HG02884 (cell line): Measurements from ENCODE around the gene CASK.

Experiments used
- ATAC-seq: cut with Tn5 transposase; IDR thresholded peaks from one replicate; pipeline ENCODE4 v1.9.1; 2021; ENCODE audit warnings: mild to moderate bottlenecking, moderate library complexity; ENCODE audit not compliant: unreplicated experiment

CASK gene

DNA sequence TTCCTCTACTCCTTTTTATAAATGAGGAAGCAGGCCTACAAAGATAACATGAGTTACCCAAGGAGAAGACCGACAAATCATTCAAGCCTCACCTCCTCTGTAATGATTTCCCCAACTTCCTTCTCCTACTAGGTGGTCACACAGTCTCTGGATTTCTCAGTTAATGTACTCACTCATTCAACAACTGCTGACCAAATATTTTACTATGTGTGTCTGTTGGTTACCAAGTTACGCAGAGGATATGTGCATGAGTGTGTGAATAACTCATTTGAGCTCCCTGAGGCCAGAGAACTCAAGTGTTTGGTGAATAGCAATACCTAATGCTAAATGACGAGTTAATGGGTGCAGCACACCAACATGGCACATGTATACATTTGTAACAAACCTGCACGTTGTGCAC, 10.4 kb downstream of the CASK start:
- ATAC-seq = no peak

DNA sequence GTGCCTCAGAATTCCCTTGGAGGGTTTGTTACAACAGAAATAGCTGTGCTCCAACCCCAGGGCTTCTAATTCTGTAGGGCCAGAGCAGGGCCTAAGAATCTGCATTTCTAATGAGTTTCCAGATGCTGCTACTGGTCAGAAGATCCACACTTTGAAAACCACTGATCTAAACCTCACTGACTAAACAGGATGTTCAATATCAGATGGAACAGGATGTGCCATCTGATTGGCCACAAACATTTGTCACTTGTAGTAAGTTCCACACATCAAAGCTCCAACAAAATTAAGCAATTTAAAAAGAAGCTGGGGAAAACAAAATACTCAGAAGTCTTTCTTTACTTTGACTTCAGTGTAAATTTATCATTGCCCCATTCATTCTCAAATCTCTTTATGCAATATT, 14.3 kb downstream of the CASK start:
- no peak for ATAC-seq

DNA sequence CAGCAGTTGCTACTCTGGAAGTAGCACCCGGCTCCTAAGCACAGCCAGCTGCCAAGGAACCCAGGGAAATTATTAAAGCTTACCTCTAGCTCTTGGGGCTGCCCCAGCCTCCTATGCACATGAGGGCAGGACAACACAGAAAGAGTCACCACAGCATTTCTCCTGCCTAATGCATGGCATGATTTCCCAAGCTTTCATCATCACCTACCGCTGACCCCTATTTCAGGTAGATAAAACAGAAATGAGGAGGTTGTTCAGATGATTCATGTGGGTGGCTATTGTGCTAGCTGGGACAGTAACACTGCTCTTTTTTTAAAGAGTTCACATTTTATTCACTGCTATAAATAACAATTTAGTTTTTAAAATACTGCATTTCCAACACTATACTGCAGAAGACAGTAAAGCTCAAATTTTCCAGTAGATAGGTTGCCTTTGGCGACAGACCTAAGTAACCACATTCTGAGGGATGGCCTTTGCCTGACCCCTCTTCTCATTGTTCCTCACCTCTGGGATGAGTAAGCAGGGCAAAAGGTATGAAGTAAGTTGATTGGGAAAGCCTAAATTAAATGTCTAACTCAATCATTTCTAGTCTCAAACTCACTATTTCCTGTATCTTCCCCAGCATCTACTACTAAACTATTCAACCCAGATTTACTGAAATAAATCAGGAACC, 16.7 kb downstream of the CASK start:
- ATAC-seq = no peak

DNA sequence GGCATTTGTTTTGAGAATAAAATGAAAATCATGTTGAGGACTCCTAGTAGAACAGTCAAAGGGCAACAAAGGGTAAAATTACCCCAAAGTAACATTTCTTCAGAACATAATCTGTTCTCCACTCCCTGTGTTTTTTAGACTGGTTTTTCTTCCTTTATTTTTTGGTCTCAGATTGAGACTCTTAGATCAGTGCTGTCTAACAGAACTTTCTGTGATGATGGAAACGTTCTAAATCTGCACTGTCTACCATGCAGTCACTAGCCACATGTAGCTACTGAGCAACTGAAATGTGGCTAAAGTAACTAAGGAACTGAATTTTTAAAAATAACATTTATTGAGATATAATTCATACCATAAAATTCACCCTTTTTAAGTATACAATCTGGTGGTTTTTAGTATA, 19.8 kb downstream of the CASK start:
- no peak for ATAC-seq

DNA sequence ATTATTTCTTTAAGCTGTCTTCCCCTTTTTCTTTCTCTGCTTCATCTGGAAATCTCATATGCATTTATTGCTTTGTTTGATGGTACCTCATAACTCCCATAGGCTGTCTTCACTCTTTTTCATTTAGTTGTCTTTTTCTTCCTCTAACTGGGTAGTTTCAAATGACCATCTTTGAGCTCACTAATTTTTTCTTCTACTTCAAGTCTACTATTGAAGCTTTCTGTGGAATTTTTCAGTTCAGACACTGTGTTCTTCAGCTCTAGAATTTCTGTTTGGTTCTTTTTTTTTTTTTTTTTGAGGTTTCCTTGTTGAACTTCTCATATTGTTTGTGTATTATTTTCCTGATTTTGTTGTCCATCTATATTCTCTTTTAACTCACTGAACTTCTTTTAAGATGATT, 23.0 kb downstream of the CASK start:
- ATAC-seq = no peak

DNA sequence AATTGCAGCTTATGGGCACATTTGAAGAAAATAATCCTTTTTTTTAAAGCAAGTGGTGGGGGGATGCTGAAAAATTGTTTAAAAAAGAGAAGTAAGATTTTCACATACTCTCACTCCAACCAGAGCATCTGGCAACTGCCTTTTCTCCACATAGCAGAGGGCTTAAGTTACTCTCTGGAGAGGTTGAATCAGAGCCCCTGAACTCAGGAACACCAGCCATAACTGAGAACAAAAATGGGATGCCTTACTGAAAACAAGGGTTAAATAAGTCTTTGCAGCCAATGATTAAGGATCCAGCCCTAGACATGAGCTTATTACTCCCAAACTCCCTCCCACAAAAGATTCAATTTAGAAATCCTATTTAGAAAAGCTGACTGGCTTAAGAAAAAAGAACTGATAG, 27.5 kb downstream of the CASK start:
- no peak for ATAC-seq

DNA sequence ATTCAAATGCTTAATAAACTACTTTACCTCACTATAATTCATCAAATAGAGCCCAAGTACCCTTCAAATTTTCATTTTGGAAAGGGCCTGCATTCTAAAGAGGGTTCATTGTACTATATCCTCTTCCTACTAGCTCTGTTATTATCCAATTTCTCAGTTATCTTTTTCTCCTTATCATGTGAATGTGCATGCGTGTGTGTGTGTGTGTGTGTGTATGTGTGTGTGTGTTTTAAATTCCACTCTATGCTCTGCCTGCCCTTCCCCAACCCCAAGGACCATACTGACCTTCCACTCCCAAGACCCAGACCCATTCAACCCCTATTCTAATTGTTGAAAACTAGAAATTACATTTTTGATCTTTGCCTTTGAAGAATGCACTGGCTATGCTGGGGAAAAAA, 33.3 kb downstream of the CASK start:
- no peak for ATAC-seq

DNA sequence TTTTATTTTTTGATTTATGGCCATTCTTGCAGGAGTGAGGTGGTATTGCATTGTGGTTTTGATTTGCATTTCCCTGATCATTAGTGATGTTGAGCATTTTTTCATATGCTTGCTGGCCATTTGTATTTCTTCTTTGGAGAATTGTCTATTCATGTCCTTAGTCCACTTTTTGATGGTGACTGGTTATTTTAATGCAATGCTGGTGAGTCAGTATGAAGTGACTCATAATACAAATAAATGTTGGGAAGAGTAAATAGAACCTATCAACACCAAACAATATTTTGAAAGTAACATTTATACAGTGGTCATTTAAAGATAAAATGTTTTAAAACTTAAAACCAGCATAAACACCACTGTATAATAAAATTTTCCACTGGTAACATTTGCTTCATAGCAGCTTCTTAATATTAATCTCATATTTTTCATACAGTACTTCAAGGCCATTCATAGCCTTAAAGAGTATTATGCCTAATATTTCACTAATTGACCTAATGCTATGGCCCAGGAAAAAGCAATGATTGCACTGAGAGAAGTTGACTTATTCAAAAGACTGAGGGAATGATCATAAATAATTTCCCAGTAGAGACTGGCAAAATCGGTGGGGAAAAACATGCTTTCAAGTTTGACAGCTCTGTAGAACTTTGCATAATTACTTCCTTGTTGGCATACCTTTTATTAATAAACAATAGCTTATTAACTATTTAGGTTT, 33.9 kb downstream of the CASK start:
- no peak for ATAC-seq

DNA sequence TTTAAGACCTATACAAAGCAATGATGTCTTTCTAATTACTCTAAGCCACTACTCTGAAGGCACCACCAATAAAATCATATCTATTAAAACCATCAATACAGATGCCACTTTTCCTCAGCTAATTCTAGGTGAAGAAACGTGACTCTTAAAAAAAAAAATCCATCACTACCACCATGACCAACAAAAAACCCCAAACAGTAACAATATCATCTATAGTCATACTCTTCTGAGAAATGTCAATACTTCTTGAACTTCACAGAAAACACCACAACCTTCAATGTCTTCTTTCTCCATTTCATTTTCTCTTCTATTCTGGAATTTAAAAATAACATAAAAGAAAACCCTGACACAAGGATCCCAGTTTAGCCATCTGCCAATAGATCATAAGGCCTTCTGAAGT, 35.7 kb downstream of the CASK start:
- no peak for ATAC-seq

DNA sequence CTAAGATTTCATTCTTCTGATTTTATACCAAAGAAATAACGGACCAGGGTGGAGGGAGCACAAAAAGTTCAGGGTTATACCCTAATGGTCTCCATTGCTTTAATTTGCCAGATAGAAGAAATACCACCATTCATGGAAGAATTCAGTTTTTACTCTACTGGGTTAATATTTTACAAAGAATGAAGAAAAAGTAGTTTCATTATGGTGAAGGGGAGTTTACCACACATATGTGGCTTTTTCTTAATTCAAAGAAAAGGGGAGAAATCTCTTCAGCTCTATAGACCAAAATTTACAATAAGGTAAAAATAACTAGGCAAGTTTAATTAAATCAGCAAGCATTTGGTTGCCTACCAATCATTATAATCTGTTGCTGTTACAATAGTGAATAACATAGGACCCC, 37.6 kb downstream of the CASK start:
- ATAC-seq = no peak

DNA sequence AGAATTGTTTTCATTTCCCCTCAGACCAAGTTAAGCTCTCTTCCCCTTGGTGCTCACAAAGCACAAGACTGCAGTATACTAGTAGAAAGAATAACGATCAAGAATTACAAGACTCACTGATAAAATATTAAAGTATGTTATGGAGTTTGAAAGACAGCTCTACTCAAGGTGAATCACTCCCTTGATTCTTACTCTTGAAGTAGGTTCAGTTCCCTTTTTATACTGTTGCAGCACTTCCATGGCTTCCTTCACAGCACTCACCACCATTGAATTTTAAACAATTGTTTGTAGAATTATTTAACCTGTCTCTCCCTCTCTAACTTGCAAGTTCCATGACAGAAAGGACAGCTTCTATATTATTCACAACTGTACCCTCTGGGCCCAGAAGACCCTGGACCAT, 42.2 kb downstream of the CASK start:
- ATAC-seq = no peak

DNA sequence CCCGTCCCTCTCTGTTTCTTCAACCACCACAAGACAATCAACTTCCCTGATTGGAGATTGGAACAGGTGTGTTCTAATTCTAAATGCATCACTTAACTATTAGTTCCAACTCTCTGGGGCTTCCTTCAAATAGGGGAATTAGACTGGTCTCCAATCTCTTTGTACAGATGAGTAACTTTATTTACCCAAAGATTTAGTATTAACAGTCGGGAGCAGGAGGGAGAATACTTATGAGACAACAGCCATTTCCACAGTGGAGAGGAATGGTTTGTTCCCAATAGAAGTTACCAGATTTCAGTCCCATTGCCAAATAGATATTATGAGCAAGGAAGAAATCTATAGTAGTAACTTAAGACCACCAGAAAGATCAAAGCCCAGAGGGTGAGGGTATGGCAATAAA, 46.2 kb downstream of the CASK start:
- no peak for ATAC-seq

DNA sequence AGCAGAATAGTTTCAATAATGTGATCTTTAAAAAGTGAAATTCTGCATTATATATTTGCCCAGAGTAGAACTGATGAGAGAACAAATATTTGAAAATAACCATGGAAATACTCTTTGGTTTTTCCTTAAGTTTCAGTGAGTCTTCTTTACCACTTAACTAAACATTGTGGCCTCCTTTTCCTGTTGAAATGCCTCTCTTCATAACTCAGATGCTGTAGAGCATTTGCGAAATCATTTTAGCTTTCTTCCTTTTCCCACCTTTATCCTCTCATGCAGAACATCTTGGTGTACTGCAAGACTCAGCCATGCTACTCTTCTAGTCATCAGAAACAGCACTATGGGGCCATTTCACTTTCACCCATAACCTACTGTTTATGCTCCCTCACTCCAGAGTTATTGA, 48.2 kb downstream of the CASK start:
- ATAC-seq = no peak

DNA sequence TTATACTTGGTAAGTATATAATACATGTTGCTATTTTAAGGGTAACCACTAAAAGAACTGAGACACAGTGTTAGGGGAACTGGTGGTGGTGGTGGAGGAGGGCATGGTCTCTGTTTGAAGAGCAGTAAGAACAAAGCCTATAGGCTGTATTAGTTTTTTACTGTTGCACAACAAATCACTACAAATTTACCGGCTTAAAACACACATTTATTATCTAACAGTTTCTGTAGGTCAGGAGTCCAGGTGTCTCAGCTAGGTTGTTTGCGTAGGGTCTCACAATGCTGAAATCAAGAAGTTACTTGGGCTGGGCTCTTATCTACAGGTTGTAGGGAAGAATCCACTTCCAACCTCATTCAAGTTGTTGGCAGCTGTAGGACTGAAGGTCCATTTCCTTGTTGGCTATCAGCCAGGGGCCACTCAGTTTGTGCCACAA, 52.6 kb downstream of the CASK start:
- ATAC-seq = no peak

DNA sequence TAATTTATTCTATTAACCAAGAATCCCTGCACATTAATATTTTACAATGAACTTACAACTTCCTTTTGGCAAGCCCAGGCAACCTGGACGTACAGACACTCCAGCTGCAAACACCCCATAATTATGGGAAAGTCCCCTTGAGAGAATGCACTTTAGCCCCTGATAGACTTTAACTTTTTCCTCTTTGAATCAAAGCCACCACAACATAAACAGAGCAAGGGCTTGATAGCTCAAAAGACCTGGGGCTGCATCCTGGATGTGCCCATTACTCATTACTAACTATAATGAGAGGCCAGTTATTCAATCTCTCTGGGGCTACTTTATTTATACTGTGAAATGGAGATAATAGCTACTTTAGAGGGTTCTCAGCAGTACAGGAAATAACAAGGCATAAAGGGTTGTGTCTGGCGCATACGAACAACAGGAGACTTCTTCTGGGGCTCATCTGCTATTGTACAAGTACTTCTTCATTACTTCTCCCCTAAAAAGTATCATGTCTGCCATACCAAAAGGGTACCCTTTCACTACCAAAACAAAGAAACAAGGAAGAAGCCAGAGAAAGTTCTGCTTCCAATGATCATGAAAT, 54.9 kb downstream of the CASK start:
- no peak for ATAC-seq

DNA sequence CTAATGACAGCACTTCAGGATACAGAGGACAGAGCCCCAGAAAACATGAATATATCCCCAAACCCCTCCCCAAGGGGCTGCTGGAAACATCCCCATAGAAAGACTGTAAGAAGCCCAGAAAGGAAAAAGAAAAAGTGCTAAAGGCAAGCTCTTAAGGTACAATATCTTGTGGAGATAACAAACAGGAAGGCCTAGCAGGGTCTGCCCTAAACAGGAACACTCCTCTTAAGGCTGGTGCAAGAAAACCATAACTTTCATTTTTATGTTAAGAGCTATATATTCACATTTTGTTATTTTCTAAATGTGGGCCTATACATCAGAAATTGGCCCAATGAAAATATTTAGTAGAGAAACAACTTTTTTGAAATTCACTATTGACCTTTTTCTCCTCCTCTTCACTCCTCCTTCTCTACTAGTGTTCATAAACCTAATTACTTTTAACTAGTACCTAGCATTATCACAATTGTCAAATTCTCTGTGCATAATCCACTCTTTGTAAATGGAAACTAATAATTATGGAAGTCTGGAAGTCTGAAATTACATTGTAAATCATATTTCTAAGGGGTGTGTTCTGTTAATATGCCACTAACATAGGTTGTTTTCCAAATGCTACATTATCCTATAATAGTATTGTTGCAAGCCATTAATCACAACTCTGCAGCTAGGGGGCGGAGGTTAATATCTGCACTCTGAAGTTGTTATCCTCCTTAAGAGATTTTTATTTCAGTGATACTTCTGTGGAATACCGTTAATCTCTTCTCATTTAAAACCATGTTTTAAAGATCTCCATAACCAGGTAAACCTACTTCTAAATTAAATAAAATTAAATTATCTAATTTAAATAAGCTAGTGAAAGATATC, 59.8 kb downstream of the CASK start:
- no peak for ATAC-seq

DNA sequence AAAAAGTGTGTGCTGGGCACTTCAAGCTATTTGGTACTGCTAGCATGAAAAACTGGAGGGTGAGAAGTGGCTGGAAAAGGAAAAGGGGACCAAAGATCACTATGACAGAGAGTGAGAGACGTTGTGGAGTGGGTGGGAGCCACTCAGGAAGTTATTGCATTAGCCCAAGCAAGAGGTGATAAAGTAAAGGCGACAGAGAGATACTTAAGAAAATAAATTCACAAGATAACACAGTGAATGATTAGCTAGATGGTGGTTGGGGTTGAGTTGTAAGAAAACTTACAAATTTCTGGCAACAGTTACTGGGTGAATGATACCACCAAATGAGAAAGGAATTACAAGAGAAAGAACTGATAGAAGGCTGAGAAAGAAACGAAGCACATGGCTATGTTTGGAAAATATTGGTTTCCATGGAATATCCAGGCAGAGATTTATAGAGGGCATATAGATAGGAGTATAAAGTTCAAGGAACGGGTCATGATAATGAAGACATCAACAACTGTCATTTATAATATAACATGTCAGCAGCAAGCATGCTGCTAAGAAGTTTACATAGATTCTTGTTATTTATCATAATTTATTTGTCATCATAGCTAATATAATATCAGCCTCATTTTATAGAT, 60.7 kb downstream of the CASK start:
- ATAC-seq = no peak

DNA sequence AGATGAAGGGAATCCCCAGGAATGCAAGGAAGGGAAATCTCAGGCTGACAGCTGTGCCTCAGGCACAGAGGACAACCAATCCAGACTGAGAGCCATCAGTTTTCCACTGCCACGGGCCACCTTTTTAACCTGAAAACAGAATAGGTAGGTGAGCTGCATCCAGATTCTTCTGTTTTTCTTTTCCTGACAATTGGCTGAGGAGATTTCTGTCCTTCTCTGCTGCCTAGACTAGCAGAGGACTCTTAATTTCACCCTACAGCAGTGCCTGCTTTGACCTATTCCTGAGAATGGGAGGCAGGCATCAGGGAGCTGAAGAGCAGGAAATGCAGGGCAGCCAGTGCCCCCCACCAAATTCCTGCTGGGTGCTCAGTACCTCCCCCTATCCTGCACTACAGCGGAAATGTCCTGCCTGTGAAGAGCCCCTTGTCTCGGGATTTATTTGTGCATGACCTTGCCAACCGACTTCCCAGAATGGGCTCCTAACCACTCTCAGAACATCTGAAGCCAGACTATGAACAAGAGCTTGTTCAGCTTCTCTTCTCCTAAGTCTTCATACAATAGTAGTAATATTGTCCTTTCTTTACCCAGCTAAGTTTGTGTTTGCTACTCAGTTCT, 65.1 kb downstream of the CASK start:
- ATAC-seq = no peak

DNA sequence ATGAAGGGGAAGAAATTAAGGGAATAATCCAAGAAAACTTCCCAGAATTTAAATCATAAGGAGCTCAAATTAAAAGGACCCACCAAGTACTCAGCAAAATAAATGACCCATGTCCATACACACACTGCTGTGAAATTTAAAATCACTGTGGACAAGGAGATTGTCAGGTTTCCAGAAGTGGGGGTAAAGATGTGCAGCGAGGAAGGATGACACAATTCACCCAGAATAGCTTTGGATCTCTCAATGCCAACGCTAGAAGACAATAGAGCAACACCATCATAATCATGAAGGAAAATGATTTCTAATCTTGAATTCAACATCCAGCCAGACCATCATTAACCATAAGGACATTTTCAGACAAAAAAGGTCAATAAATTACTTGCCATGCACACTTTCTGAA, 65.7 kb downstream of the CASK start:
- no peak for ATAC-seq

DNA sequence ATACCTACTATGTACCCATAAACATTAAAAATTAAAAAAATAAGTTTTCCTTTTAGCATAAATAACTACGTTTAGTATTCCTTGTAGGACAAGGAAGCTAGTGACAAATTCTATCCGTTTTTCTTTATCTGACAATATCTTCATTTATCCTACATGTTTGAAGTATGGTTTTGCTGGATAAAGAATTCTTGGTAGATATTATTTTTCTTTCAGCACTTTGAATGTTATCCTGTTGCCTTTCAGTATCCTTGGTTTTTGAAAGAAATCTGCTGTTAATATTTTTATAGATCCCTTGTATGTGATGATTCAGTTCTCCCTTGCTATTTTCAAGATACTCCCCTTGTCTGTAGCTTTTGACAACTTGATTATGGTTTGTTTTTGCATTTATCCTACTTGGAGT, 76.6 kb downstream of the CASK start:
- ATAC-seq = no peak
